ENCODE data around the gene LINGO4. TPM values are rescaled to one million over a fixed set of nuclear protein-coding genes. Genes with fewer than 3 reads are reported as not detected.
"Not testable (repeated sequence)": the region's sequence is repeated elsewhere in the genome, so short reads cannot be mapped to it uniquely, and the experiment has no call there.

The LINGO4 gene
- total RNA-seq, 2 donors from 2014 or later, result 0.59 to 2.3 TPM

DNA sequence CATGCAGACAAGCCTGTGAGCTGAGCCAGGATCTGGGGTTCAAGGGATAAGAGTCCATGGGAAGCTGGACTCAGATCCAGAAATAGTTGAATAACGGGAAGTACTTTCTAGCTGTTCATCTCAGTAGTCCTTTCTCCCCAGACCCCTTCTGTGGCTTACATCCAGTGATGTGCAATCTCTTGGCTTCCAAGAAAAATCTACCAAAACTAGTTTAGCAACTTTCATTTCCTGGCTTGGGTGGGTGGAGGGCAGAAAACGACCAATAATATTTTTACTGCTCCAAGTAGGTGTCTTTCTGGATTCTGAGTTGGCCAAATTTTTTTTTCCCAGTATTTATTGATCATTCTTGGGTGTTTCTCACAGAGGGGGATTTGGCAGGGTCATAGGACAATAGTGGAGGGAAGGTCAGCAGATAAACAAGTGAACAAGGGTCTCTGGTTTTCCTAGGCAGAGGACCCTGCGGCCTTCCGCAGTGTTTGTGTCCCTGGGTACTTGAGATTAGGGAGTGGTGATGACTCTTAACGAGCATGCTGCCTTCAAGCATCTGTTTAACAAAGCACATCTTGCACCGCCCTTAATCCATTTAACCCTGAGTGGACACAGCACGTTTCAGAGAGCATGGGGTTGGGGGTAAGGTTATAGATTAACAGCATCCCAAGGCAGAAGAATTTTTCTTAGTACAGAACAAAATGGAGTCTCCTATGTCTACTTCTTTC, 36.7 kb downstream of the LINGO4 start:
- H3K9me3 ChIP-seq; H3K36me3 ChIP-seq; H3K4me3 ChIP-seq; intact Hi-C loops (cut with DNase I); H3K27me3 ChIP-seq (replicated peaks; ENCODE audit: insufficient read depth): not testable (repeated sequence)
- H3K27ac ChIP-seq, result peak overlapping the region; percentile 68 to 80
- peaks cover 15% of the 10 kb centered on the region for H3K4me1 ChIP-seq (replicated peaks)
- 39% methylated on average over 7 of the region's 7 CpGs for WGBS
- peak; percentile 59 for DNase-seq (ENCODE audit: low spot score)
- TF ChIP-seq POLR2AphosphoS5 (IDR thresholded peaks at IDR 0.05), result peak; percentile 89

DNA sequence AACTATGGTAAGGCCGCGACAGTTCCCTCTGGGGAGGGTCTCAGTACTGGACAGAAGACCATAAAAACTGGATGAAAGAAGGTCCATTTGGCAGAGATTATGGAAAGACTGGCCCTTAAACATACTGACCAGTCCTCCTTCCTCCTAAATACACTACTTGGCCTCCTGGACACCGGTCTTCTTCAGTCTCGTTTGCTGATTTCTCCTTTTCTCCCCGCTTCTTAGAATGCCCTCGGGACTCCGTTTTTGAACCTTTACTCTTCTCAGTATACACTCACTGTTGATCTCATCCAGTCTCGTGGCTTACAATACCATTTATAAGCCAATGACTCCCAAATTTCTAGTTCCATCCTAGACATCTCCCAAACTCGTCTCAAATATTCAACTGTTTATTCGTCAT, 41.2 kb downstream of the LINGO4 start:
- no peaks in the 10 kb centered on the region for H3K9me3 ChIP-seq
- peak overlapping the region; percentile 55 to 83 for H3K4me3 ChIP-seq
- intact Hi-C loops (cut with DNase I), result no loop called here
- peaks cover 15% of the 10 kb centered on the region for H3K4me1 ChIP-seq (replicated peaks)
- DNase-seq (ENCODE audit: low spot score), result no peak
- TF ChIP-seq POLR2A (IDR thresholded peaks at IDR 0.05) (no peak), POLR2AphosphoS5 (IDR thresholded peaks at IDR 0.05) (no peak)
- TF ChIP-seq, protein P1, sequence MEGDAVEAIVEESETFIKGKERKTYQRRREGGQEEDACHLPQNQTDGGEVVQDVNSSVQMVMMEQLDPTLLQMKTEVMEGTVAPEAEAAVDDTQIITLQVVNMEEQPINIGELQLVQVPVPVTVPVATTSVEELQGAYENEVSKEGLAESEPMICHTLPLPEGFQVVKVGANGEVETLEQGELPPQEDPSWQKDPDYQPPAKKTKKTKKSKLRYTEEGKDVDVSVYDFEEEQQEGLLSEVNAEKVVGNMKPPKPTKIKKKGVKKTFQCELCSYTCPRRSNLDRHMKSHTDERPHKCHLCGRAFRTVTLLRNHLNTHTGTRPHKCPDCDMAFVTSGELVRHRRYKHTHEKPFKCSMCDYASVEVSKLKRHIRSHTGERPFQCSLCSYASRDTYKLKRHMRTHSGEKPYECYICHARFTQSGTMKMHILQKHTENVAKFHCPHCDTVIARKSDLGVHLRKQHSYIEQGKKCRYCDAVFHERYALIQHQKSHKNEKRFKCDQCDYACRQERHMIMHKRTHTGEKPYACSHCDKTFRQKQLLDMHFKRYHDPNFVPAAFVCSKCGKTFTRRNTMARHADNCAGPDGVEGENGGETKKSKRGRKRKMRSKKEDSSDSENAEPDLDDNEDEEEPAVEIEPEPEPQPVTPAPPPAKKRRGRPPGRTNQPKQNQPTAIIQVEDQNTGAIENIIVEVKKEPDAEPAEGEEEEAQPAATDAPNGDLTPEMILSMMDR (IDR thresholded peaks at IDR 0.05), result no peak
- WGBS, result 49% methylated on average over 10 of the region's 10 CpGs
- no peaks in the 10 kb centered on the region for H3K36me3 ChIP-seq
- peak overlapping the region; percentile 81 to 92 for H3K27ac ChIP-seq
- no peaks in the 10 kb centered on the region for H3K27me3 ChIP-seq (replicated peaks; ENCODE audit: insufficient read depth)

DNA sequence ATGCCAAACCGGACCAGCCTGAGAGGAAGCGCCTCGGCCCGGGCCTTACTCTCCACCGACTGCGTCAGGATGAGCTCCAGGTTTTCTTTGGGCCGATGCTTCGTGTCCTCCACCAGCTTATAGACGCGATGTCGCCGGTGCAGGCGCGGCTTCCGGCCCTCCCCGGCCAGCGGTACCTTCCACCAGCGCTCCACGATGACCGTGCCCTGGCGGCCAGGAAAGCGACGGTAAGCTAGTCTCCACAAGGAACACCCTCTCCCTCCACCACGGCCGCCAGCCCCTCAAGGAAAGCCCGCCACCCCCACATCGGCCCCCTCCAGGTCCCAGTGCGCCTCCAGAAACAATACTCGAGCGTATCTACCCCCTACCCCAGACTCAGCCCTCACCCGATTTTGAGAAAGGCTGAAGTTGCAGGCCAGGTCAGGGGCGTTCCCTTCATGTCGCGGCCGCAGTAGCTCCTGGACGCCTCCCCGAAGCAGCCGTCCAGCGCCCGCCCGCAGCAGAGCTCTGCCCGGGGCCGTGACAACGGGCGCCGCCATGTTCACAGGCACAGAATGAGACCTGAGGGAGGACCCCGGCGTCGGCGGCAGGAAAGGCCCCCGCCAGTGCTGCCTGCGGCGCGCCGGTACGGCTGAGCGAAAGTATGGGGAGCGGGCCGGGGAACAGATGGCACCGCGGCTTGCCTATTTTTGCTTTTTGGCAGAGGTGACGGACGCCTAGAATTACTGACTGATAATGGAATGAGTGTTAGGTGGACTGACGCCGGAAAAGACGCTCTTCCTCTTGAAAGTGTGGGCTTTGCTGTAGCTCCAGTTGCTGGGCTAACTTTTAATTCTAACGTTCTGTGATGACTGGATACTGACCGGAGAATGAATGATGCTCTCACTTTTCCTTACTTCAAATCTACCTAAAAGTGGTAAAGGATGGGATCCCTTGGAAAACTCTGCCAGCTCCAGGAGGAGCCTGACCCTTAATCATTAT, 42.0 kb downstream of the LINGO4 start, which contains the start of gene MRPL9:
Gene MRPL9 (minus strand): TSS at position 556 of the 981 bp plus-strand sequence. CDS start 17 bp downstream, at position 539.
- WGBS, result under 1% methylated on average over 68 of the region's 68 CpGs
- peak within 1 kb of the TSS; percentile 55 to 83 for H3K4me3 ChIP-seq
- H3K27ac ChIP-seq, result peak within 1 kb of the TSS; percentile 81 to 92
- no peaks in the 10 kb centered on the region for H3K27me3 ChIP-seq (replicated peaks; ENCODE audit: insufficient read depth)
- DNase-seq (ENCODE audit: low spot score), result peak; percentile 74
- TF ChIP-seq POLR2AphosphoS5 (IDR thresholded peaks at IDR 0.05) (peak; percentile 65), POLR2A (IDR thresholded peaks at IDR 0.05) (peak; percentile 35)
- TF ChIP-seq, protein P1 (IDR thresholded peaks at IDR 0.05), result no peak
- H3K9me3 ChIP-seq, result no peaks in the 10 kb centered on the region
- peaks cover 14% of the 10 kb centered on the region for H3K4me1 ChIP-seq (replicated peaks)
- intact Hi-C loops (cut with DNase I), result no loop called here
- H3K36me3 ChIP-seq, result no peaks in the 10 kb centered on the region

DNA sequence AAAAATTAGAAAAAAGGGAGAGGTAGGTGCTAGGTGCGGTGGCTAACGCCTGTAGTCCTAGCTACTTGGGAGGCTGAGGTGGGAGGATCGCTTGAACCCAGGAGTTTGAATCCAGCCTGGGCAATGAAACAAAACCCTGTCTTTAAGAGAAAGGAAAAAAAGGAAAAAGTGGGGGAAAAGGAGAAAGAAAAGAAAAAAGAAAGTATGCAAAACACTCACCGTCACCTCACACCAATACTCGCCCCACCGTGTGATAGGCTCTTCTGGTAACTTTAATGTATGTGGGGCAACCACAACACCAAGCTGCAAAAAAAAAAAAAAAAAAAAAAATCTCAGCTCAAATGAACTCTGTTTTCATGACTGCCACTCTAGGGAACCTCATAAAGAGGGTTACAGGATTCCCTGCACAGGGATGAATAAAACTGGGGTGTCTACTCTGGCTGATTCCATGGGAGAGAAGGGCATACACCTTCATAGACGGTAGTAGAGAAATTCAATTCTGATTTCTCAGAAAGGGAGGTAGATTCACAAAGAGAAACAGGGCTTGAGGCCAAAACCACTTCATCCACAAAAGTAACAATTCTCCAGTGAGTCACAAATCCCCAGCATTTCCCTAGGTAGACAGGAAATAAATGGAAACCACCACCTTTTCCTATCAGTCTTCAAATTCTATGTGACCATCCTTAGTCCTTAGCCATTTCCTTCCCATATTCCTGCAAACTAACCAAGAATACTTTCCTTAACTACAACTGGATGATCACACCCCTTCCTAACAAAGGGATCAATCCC, 44.4 kb downstream of the LINGO4 start:
- DNase-seq (ENCODE audit: low spot score), result no peak
- TF ChIP-seq, protein P1 (IDR thresholded peaks at IDR 0.05), result no peak
- TF ChIP-seq POLR2A (IDR thresholded peaks at IDR 0.05) (no peak), POLR2AphosphoS5 (IDR thresholded peaks at IDR 0.05) (no peak)
- Histone ChIP-seq H3K36me3 (no peaks in the 10 kb centered on the region), H3K4me3 (no peak overlapping the region), H3K9me3 (no peaks in the 10 kb centered on the region), H3K27ac (no peak overlapping the region), H3K4me1 (replicated peaks) (peaks cover 4% of the 10 kb centered on the region), H3K27me3 (replicated peaks; ENCODE audit: insufficient read depth) (no peaks in the 10 kb centered on the region)
- intact Hi-C loops (cut with DNase I), result no loop called here
- 93% methylated on average over 7 of the region's 7 CpGs for WGBS

DNA sequence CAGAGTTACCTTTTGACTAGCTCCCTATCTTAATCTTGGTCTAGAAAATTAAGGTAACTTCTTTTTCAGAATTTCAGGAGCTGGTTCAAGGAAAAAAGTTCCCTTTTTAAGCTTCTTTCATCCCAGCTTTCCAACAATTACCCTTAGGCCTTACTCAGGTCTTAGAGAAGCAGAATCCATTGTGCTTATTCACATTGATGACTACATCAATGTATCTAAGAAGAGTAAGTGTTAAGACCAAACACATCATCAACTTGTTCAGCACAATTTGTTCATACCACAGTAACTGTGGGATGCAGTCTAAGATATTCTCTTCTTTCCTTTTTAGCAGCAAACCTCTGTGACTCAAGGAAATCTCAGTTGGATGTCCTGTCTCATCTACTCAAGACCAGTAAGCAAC, 46.0 kb downstream of the LINGO4 start:
- intact Hi-C loops (cut with DNase I), result no loop called here
- H3K27ac ChIP-seq, result no peak overlapping the region
- H3K4me3 ChIP-seq, result no peak overlapping the region
- no peaks in the 10 kb centered on the region for H3K9me3 ChIP-seq
- H3K36me3 ChIP-seq, result no peaks in the 10 kb centered on the region
- TF ChIP-seq, protein P1 (IDR thresholded peaks at IDR 0.05), result no peak
- TF ChIP-seq POLR2A (IDR thresholded peaks at IDR 0.05), result no peak
- no peak for TF ChIP-seq POLR2AphosphoS5 (IDR thresholded peaks at IDR 0.05)
- peaks cover 4% of the 10 kb centered on the region for H3K4me1 ChIP-seq (replicated peaks)
- no peak for DNase-seq (ENCODE audit: low spot score)
- no peaks in the 10 kb centered on the region for H3K27me3 ChIP-seq (replicated peaks; ENCODE audit: insufficient read depth)
